Measurements from ENCODE around the gene PCGF2.

PCGF2 gene

GRCh38 chr17:38751144-38751807 lies 3.1 kb upstream of the PCGF2 start:
- ATAC-seq, result no peak
- TF ChIP-seq SNAI2 (CRISPR knock-in tag; IDR thresholded peaks at IDR 0.05) (no peak), TOX (CRISPR knock-in tag; IDR thresholded peaks at IDR 0.05; ENCODE audit: borderline replicate concordance) (no peak)

GRCh38 chr17:38750312-38751121 lies 2.4 kb upstream of the PCGF2 start:
- no peak for TF ChIP-seq ZC3H10 (CRISPR knock-in tag; IDR thresholded peaks at IDR 0.05)
- no peak for TF ChIP-seq PPARA (CRISPR knock-in tag; IDR thresholded peaks at IDR 0.05; ENCODE audit: borderline replicate concordance)
- no peak for TF ChIP-seq RARB (CRISPR knock-in tag; IDR thresholded peaks at IDR 0.05)
- TF ChIP-seq BACH2 (CRISPR knock-in tag; IDR thresholded peaks at IDR 0.05; ENCODE audit: borderline replicate concordance), result no peak
- TF ChIP-seq ZNF565 (CRISPR knock-in tag; conservative IDR thresholded peaks at IDR 0.05; ENCODE audit: low read depth), result no peak
- TF ChIP-seq ZNF8 (CRISPR knock-in tag; IDR thresholded peaks at IDR 0.05), result no peak
- TF ChIP-seq ZFP3 (CRISPR knock-in tag; IDR thresholded peaks at IDR 0.05), result no peak
- no peak for TF ChIP-seq OSR1 (CRISPR knock-in tag; IDR thresholded peaks at IDR 0.05)
- TF ChIP-seq ZFP30 (CRISPR knock-in tag; IDR thresholded peaks at IDR 0.05), result no peak
- TF ChIP-seq ZNF70 (CRISPR knock-in tag; IDR thresholded peaks at IDR 0.05), result no peak
- no peak for TF ChIP-seq TOX (CRISPR knock-in tag; IDR thresholded peaks at IDR 0.05; ENCODE audit: borderline replicate concordance)
- no peak for TF ChIP-seq CSRNP3 (CRISPR knock-in tag; IDR thresholded peaks at IDR 0.05)
- no peak for TF ChIP-seq ISL1 (CRISPR knock-in tag; IDR thresholded peaks at IDR 0.05)
- TF ChIP-seq PATZ1 (CRISPR knock-in tag; IDR thresholded peaks at IDR 0.05; ENCODE audit: borderline replicate concordance), result no peak
- TF ChIP-seq CREB5 (CRISPR knock-in tag; IDR thresholded peaks at IDR 0.05; ENCODE audit: low read depth), result no peak
- no peak for TF ChIP-seq POU6F1 (CRISPR knock-in tag; IDR thresholded peaks at IDR 0.05; ENCODE audit: borderline replicate concordance, low read depth)

GRCh38 chr17:38750044-38750311 lies 1.8 kb upstream of the PCGF2 start:
- TF ChIP-seq PPARA (CRISPR knock-in tag; IDR thresholded peaks at IDR 0.05; ENCODE audit: borderline replicate concordance) (no peak), GLIS3 (CRISPR knock-in tag; IDR thresholded peaks at IDR 0.05) (no peak), PATZ1 (CRISPR knock-in tag; IDR thresholded peaks at IDR 0.05; ENCODE audit: borderline replicate concordance) (no peak), BACH2 (CRISPR knock-in tag; IDR thresholded peaks at IDR 0.05; ENCODE audit: borderline replicate concordance) (no peak), ESRRG (CRISPR knock-in tag; IDR thresholded peaks at IDR 0.05) (no peak), ZNF70 (CRISPR knock-in tag; IDR thresholded peaks at IDR 0.05) (no peak), CREB5 (CRISPR knock-in tag; IDR thresholded peaks at IDR 0.05; ENCODE audit: low read depth) (no peak), ARNTL (CRISPR knock-in tag; IDR thresholded peaks at IDR 0.05; ENCODE audit: borderline replicate concordance, low read depth) (no peak), ZC3H10 (CRISPR knock-in tag; IDR thresholded peaks at IDR 0.05) (no peak), CSDC2 (CRISPR knock-in tag; IDR thresholded peaks at IDR 0.05) (no peak), ZFP3 (CRISPR knock-in tag; IDR thresholded peaks at IDR 0.05) (no peak), TSHZ2 (CRISPR knock-in tag; IDR thresholded peaks at IDR 0.05) (no peak), CSRNP3 (CRISPR knock-in tag; IDR thresholded peaks at IDR 0.05) (no peak), ISL1 (CRISPR knock-in tag; IDR thresholded peaks at IDR 0.05) (no peak)

More at GRCh38 chr17:38750312-38751121, 2.4 kb upstream of the PCGF2 start:
- no peak for ATAC-seq

More at GRCh38 chr17:38750044-38750311, 1.8 kb upstream of the PCGF2 start:
- ATAC-seq, result no peak

Data from SK-N-SH treated with all-trans-retinoic acid at 6 μM for 48 hours (cell line).